Lung (tissue), 12 donors: ENCODE data around the gene AARS2. TPM values are rescaled to one million over a fixed set of nuclear protein-coding genes. Genes with fewer than 3 reads are reported as not detected.

Source experiments
- ATAC-seq: fragments of 200-7000 bp; cut with Tn5 transposase; one replicate; pipeline ENCODE4 v1.9.1; 2020; ENCODE audit warnings: moderate number of reproducible peaks; ENCODE audit not compliant: insufficient read depth, low FRiP score
- DNase-seq, 3 donors: peaks; one replicate each; pipeline ENCODE4 v3.0.0-alpha.2; 2013 to 2017
- H3K27ac ChIP-seq, 2 donors: one replicate each; pipeline ENCODE4 v1.5.1; 2013; ENCODE audit warnings: mild to moderate bottlenecking in 2 of 2, moderate library complexity in 2 of 2, control low read depth in 1 of 2, inconsistent platforms in 1 of 2, low read depth in 1 of 2, low read length in 1 of 2
- H3K27me3 ChIP-seq, 3 donors: one replicate each; pipeline ENCODE4 v1.5.1; 2013; ENCODE audit warnings: low read length in 2 of 3; ENCODE audit not compliant: control insufficient read depth in 3 of 3, insufficient read depth in 3 of 3
- H3K36me3 ChIP-seq, 4 donors: one replicate each; pipeline ENCODE4 v1.5.1; 2013; ENCODE audit warnings: low read length in 4 of 4, mild to moderate bottlenecking in 1 of 4, moderate library complexity in 1 of 4; ENCODE audit not compliant: control insufficient read depth in 4 of 4, insufficient read depth in 4 of 4
- H3K4me1 ChIP-seq, 5 donors: one replicate each; pipeline ENCODE4 v1.5.1; 2013; ENCODE audit warnings: low read length in 5 of 5, mild to moderate bottlenecking in 2 of 5, moderate library complexity in 1 of 5; ENCODE audit not compliant: control insufficient read depth in 5 of 5, insufficient read depth in 5 of 5
- H3K4me3 ChIP-seq: one replicate; pipeline ENCODE4 v1.5.1; 2013; ENCODE audit warnings: mild to moderate bottlenecking, control low read depth, moderate library complexity
- H3K9ac ChIP-seq, 2 donors: one replicate each; pipeline ENCODE4 v1.5.1; 2013; ENCODE audit warnings: low read length in 2 of 2, control low read depth in 1 of 2; ENCODE audit not compliant: insufficient read depth in 1 of 2
- H3K9me3 ChIP-seq, 4 donors: one replicate each; pipeline ENCODE4 v1.5.1; 2013; ENCODE audit warnings: low read length in 3 of 4, mild to moderate bottlenecking in 1 of 4, moderate library complexity in 1 of 4; ENCODE audit not compliant: control insufficient read depth in 4 of 4, insufficient read depth in 3 of 4
- CTCF ChIP-seq: IDR thresholded peaks from 2 replicates; pipeline ENCODE4 v1.5.1; 2012; ENCODE audit warnings: mild to moderate bottlenecking; ENCODE audit errors: control extremely low read depth, extremely low read depth
- WGBS, 2 donors: extraction: QIAGEN DNeasy Blood & Tissue Kit; methylation state at CpG; one replicate each; pipeline ENCODE4 v1.1.7; 2013; 5-methylcytosine and 5-hydroxymethylcytosine counted together
- polyA plus RNA-seq, 2 donors: library from polyadenylated mRNA; stranded (reverse); fragments of 200-250 nt; gene quantifications; one replicate each; pipeline ENCODE4 v1.2.1, GENCODE V29; 2013
- total RNA-seq, 2 donors: library from RNA; depleted of rRNA in 1 of 2; stranded (reverse); fragments of >200 nt in 1 of 2; gene quantifications; one replicate each; pipeline ENCODE4 v1.2.1, GENCODE V29; 2014 to 2021
- donor health status: control.
- donor health status: control.
- donor health status: Bipolar disorder and iron deficiency.
- donor health status: healthy.
- donor health status: DM: yes; HTN: yes; CAD: no.

AARS2 gene
- total and polyA plus RNA-seq, 4 donors, result 4.8 to 13.7 (median 9.4) TPM

DNA sequence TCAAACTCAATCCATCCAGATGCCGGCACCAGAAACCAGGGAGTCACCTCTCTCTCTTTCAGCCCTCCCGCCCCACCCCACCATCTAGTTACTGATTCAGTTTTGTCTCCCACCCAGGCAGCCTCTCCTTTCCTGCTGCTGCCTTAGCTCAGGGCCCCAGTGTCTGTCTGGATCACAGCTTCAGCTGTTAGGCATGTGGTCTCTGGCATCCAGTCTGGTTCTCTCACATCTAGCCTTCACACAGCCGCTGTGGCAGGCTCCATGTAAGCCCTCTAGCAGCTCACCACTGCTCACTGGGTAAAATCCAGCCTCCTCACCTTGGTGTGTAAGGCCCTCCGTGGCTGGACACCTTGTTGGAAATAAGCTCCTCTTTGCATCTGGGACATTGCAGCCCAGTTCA is 21.3 kb downstream of the AARS2 start:
- Histone ChIP-seq H3K27me3 (peaks cover 0 to 51% (median 25%) of the 10 kb centered on the region in 3 donors), H3K27ac (no peak overlapping the region), H3K9ac (no peak overlapping the region), H3K9me3 (peaks cover 0 to 3% (median 0%) of the 10 kb centered on the region in 4 donors), H3K4me1 (peaks cover 0 to under 1% (median 0%) of the 10 kb centered on the region in 5 donors), H3K36me3 (no peaks in the 10 kb centered on the region), H3K4me3 (no peak overlapping the region)
- no peak for ATAC-seq
- no peak for TF ChIP-seq CTCF
- 65 to 82% methylated on average over 4 of the region's 4 CpGs for WGBS, 2 donors
- DNase-seq, result no peak

- WGBS, 2 donors, result 52 to 59% methylated on average over 7 of the region's 7 CpGs
- Histone ChIP-seq H3K27me3 (peaks cover 0 to 35% (median 7%) of the 10 kb centered on the region in 3 donors), H3K27ac (no peak overlapping the region), H3K9ac (no peak overlapping the region), H3K4me1 (no peaks in the 10 kb centered on the region), H3K4me3 (no peak overlapping the region), H3K36me3 (no peaks in the 10 kb centered on the region), H3K9me3 (peaks cover 0 to 3% (median 0%) of the 10 kb centered on the region in 4 donors)
- DNase-seq (no peak), ATAC-seq (no peak)
- no peak for TF ChIP-seq CTCF
Observed at GRCh38 chr6:44289726-44290260, 23.4 kb downstream of the AARS2 start.

- WGBS, 2 donors, result 47 to 67% methylated on average over 2 of the region's 2 CpGs
- no peaks in the 10 kb centered on the region for H3K4me1 ChIP-seq
- TF ChIP-seq CTCF, result no peak
- H3K9me3 ChIP-seq, result peaks cover 0 to 6% (median 0%) of the 10 kb centered on the region in 4 donors
- no peak overlapping the region for H3K27ac ChIP-seq
- H3K4me3 ChIP-seq, result no peak overlapping the region
- ATAC-seq (no peak), DNase-seq (no peak)
- no peaks in the 10 kb centered on the region for H3K36me3 ChIP-seq
- H3K9ac ChIP-seq, result no peak overlapping the region
- peaks cover 0 to 38% (median 4%) of the 10 kb centered on the region in 3 donors for H3K27me3 ChIP-seq
Observed at GRCh38 chr6:44286747-44287146, 26.4 kb downstream of the AARS2 start.

DNA sequence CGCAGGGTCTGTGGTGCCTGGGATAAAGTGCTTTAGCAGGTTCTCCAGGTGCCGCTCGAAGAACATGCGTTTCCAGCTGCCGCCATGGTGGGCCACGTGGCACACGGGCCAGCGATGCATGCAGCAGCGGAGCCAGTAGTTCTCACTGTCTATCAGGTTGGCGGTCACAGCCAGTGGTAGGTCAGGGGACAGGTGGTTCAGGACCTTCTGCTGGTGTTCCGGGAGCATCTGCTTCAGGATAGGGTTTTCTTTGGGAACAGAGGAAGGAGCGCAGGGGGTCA is 26.9 kb downstream of the AARS2 start:
- DNase-seq (no peak), ATAC-seq (no peak)
- H3K4me1 ChIP-seq, result no peaks in the 10 kb centered on the region
- peaks cover 0 to 6% (median 0%) of the 10 kb centered on the region in 4 donors for H3K9me3 ChIP-seq
- H3K27ac ChIP-seq, result no peak overlapping the region
- no peak overlapping the region for H3K4me3 ChIP-seq
- no peaks in the 10 kb centered on the region for H3K36me3 ChIP-seq
- H3K27me3 ChIP-seq, result peaks cover 0 to 34% (median 4%) of the 10 kb centered on the region in 3 donors
- no peak overlapping the region for H3K9ac ChIP-seq
- 85 to 86% methylated on average over 12 of the region's 12 CpGs for WGBS, 2 donors
- no peak for TF ChIP-seq CTCF
